Endodermal cell (in vitro differentiated cells): ENCODE data around the gene ZNF831. TPM values are rescaled to one million over a fixed set of nuclear protein-coding genes. Genes with fewer than 3 reads are reported as not detected.

Source experiments
- DNase-seq: peaks from one replicate; pipeline ENCODE4 v3.0.0-alpha.2; 2017
- H3K27ac ChIP-seq: 2 replicates; pipeline ENCODE4 v1.5.1; 2013; ENCODE audit warnings: mild to moderate bottlenecking, low read depth, low read length, moderate library complexity
- H3K27me3 ChIP-seq: 2 replicates; pipeline ENCODE4 v1.6.1; 2013; ENCODE audit warnings: mild to moderate bottlenecking, low read length, moderate library complexity; ENCODE audit not compliant: insufficient read depth, control insufficient read depth, poor library complexity, severe bottlenecking
- H3K36me3 ChIP-seq: 2 replicates; pipeline ENCODE4 v1.7.0; 2013; ENCODE audit warnings: mild to moderate bottlenecking, low read length, moderate library complexity; ENCODE audit not compliant: control insufficient read depth, insufficient read depth
- H3K4me1 ChIP-seq: one replicate; pipeline ENCODE4 v1.7.0; 2013; ENCODE audit warnings: low read length; ENCODE audit not compliant: control insufficient read depth, insufficient read depth
- H3K4me3 ChIP-seq: 2 replicates; pipeline ENCODE4 v1.5.1; 2013; ENCODE audit warnings: mild to moderate bottlenecking, low read length, moderate library complexity
- H3K9ac ChIP-seq: 2 replicates; pipeline ENCODE4 v1.6.1; 2013; ENCODE audit warnings: mild to moderate bottlenecking, low read length, moderate library complexity; ENCODE audit not compliant: poor library complexity, severe bottlenecking; ENCODE audit errors: extremely low read depth
- H3K9me3 ChIP-seq: 2 replicates; pipeline ENCODE4 v1.6.1; 2013; ENCODE audit warnings: mild to moderate bottlenecking, low read length, moderate library complexity; ENCODE audit not compliant: control insufficient read depth
- H3K27ac Mint-ChIP-seq: 2 replicates; pipeline ENCODE4 v1.8.0; 2020; ENCODE audit warnings: mixed read lengths
- H3K27me3 Mint-ChIP-seq: 2 replicates; pipeline ENCODE4 v1.8.0; 2021; ENCODE audit warnings: mild to moderate bottlenecking, mixed read lengths; ENCODE audit not compliant: insufficient read depth
- H3K36me3 Mint-ChIP-seq: 2 replicates; pipeline ENCODE4 v1.8.0; 2020; ENCODE audit warnings: low read depth, mixed read lengths
- H3K4me1 Mint-ChIP-seq: 2 replicates; pipeline ENCODE4 v1.8.0; 2020; ENCODE audit warnings: mixed read lengths
- H3K4me3 Mint-ChIP-seq: 2 replicates; pipeline ENCODE4 v1.8.0; 2020; ENCODE audit warnings: mild to moderate bottlenecking, moderate library complexity, mixed read lengths
- H3K9me3 Mint-ChIP-seq: 2 replicates; pipeline ENCODE4 v1.8.0; 2020; ENCODE audit warnings: mild to moderate bottlenecking, mixed read lengths
- CTCF ChIP-seq: fragments of 200-600 bp; sonication (generic); conservative IDR thresholded peaks from 2 replicates; pipeline ENCODE4 v1.5.0; 2021; ENCODE audit warnings: antibody characterized with exemption, mild to moderate bottlenecking
- WGBS, 2 experiments: methylation state at CpG; one replicate each; pipeline versions ENCODE4 v1.1.5 to v1.1.7; 2013; ENCODE audit warnings: missing lambda C conversion rate in 2 of 2, mixed read lengths in 1 of 2; ENCODE audit not compliant: insufficient coverage in 1 of 2, insufficient read length in 1 of 2; 5-methylcytosine and 5-hydroxymethylcytosine counted together
- total RNA-seq, 2 donors: library from RNA; stranded (reverse); fragmentation: NEBNext Ultra II Directional in 1 of 2; extraction: Animal tissue kit (Norgen Biotek cat#: 25700) in 1 of 2; gene quantifications; 2 replicates in 1 of 2; 3 replicates in 1 of 2; pipeline ENCODE4 v1.2.1, GENCODE V29; 2021

Gene ZNF831
- total RNA-seq, 2 donors from 2014 or later, result not detected

- 94 to 97% methylated on average over 5 to 11 of the region's 11 CpGs for WGBS, 2 experiments
Measured at GRCh38 chr20:59273739-59274357, 110.2 kb downstream of the ZNF831 start.

GRCh38 chr20:59276938-59277337 lies 113.3 kb downstream of the ZNF831 start:
- H3K4me3 ChIP-seq, result no peak overlapping the region
- H3K27me3 ChIP-seq, result peaks cover 18% of the 10 kb centered on the region
- WGBS, 2 experiments, result 88 to 89% methylated on average over 3 to 5 of the region's 5 CpGs
- no peaks in the 10 kb centered on the region for H3K9me3 ChIP-seq
- Mint-ChIP-seq H3K36me3 (no peaks in the 10 kb centered on the region), H3K4me1 (no peaks in the 10 kb centered on the region), H3K4me3 (no peak overlapping the region), H3K27ac (no peak overlapping the region), H3K27me3 (peaks cover 46% of the 10 kb centered on the region), H3K9me3 (no peaks in the 10 kb centered on the region)
- no peak for TF ChIP-seq CTCF
- no peak for DNase-seq
- H3K27ac ChIP-seq, result no peak overlapping the region
- H3K4me1 ChIP-seq, result no peaks in the 10 kb centered on the region
- no peaks in the 10 kb centered on the region for H3K36me3 ChIP-seq
- H3K9ac ChIP-seq, result no peak overlapping the region

More at GRCh38 chr20:59273739-59274357, 110.2 kb downstream of the ZNF831 start:
- H3K9me3 ChIP-seq, result no peaks in the 10 kb centered on the region
- H3K27ac Mint-ChIP-seq, result no peak overlapping the region
- peaks cover 30% of the 10 kb centered on the region for H3K27me3 Mint-ChIP-seq
- peaks cover 7% of the 10 kb centered on the region for H3K27me3 ChIP-seq
- H3K9me3 Mint-ChIP-seq, result no peaks in the 10 kb centered on the region
- H3K9ac ChIP-seq, result no peak overlapping the region
- TF ChIP-seq CTCF, result no peak
- H3K27ac ChIP-seq, result no peak overlapping the region
- H3K36me3 ChIP-seq, result no peaks in the 10 kb centered on the region
- no peak overlapping the region for H3K4me3 ChIP-seq
- H3K36me3 Mint-ChIP-seq, result no peaks in the 10 kb centered on the region
- no peak for DNase-seq
- peaks cover 7% of the 10 kb centered on the region for H3K4me1 ChIP-seq
- no peak overlapping the region for H3K4me3 Mint-ChIP-seq
- peaks cover 13% of the 10 kb centered on the region for H3K4me1 Mint-ChIP-seq

- Histone ChIP-seq H3K9ac (no peak overlapping the region), H3K4me3 (no peak overlapping the region), H3K27ac (no peak overlapping the region), H3K27me3 (peaks cover 10% of the 10 kb centered on the region), H3K4me1 (no peaks in the 10 kb centered on the region), H3K9me3 (no peaks in the 10 kb centered on the region), H3K36me3 (no peaks in the 10 kb centered on the region)
- peaks cover 58% of the 10 kb centered on the region for H3K27me3 Mint-ChIP-seq
- H3K9me3 Mint-ChIP-seq, result peaks cover 5% of the 10 kb centered on the region
- H3K4me3 Mint-ChIP-seq, result no peak overlapping the region
- 94 to 97% methylated on average over 5 of the region's 5 CpGs for WGBS, 2 experiments
- no peak for TF ChIP-seq CTCF
- no peaks in the 10 kb centered on the region for H3K36me3 Mint-ChIP-seq
- no peak overlapping the region for H3K27ac Mint-ChIP-seq
- H3K4me1 Mint-ChIP-seq, result no peaks in the 10 kb centered on the region
- no peak for DNase-seq
Measured at GRCh38 chr20:59284470-59284869, 120.8 kb downstream of the ZNF831 start.
